ENCODE data around the gene SUGCT. TPM values are rescaled to one million over a fixed set of nuclear protein-coding genes. Genes with fewer than 3 reads are reported as not detected.
"Not testable (repeated sequence)": the region's sequence is repeated elsewhere in the genome, so short reads cannot be mapped to it uniquely, and the experiment has no call there.

Gene SUGCT
- total RNA-seq, 1 donor from 2014 or later, result 1.6 TPM

GRCh38 chr7:40122940-40123254 is 11.9 kb upstream of the SUGCT start:
- peaks cover 11% of the 10 kb centered on the region for H3K4me1 Mint-ChIP-seq (ENCODE audit: unreplicated experiment)
- H3K27ac Mint-ChIP-seq (ENCODE audit: unreplicated experiment), result no peak overlapping the region
- H3K36me3 Mint-ChIP-seq (ENCODE audit: low read depth, unreplicated experiment), result no peaks in the 10 kb centered on the region
- peaks cover 1% of the 10 kb centered on the region for H3K27me3 Mint-ChIP-seq (ENCODE audit: unreplicated experiment)
- no peak for DNase-seq (ENCODE audit: low spot score)
- no peak overlapping the region for H3K4me3 Mint-ChIP-seq (ENCODE audit: unreplicated experiment)
- TF ChIP-seq CTCF (IDR thresholded peaks at IDR 0.05; ENCODE audit: unreplicated experiment), result no peak
- H3K9me3 Mint-ChIP-seq (ENCODE audit: unreplicated experiment), result no peaks in the 10 kb centered on the region

DNA sequence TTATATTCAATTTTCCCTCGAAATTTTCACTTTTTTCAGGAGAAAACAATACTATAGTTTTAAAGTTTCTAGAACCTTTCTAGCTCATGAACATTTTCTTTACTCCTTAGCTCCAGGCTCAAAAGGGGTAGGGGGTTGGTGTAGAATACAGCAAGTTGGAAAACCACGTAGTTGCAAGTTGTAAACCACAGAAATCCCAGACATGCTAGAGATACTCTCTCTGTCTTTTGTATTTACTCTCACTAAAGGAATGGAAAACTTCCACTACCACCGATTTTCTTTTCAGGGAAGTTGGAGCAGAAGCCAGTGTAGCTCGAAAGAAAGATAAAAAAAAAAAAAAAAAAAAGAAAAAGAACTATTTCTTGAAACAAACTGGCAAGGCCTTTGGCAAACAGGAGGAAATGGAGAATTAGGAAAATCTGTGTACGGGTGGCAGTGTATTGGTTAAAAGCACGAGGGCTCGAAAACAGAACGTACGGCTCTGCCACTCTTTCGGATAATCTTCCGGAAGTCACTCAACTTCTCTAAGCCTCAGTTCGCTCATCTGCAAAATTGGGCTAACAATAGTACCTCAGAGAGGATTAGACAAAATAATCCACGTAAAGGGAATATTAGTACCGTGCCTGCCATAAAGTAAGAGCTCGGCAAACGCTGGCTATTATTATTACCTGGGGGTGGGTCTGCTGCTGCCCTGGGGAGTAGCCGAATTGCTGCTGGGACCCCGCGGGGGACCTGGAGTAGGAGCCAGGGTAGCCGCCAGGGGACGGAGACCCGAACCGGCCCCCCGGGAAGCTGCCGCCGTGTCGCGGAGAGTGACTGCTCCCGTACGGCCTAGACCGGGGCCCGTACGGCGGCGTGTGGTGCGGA is 1.0 kb upstream of the SUGCT start:
- Mint-ChIP-seq H3K9me3 (ENCODE audit: unreplicated experiment) (no peaks in the 10 kb centered on the region), H3K27ac (ENCODE audit: unreplicated experiment) (peak overlapping the region; percentile 74), H3K4me3 (ENCODE audit: unreplicated experiment) (peak overlapping the region; percentile 95), H3K4me1 (ENCODE audit: unreplicated experiment) (peaks cover 12% of the 10 kb centered on the region), H3K27me3 (ENCODE audit: unreplicated experiment) (peaks cover 3% of the 10 kb centered on the region), H3K36me3 (ENCODE audit: low read depth, unreplicated experiment) (no peaks in the 10 kb centered on the region)
- DNase-seq (ENCODE audit: low spot score), result peak; percentile 45
- TF ChIP-seq CTCF (IDR thresholded peaks at IDR 0.05; ENCODE audit: unreplicated experiment), result no peak

- TF ChIP-seq CTCF (IDR thresholded peaks at IDR 0.05; ENCODE audit: unreplicated experiment), result no peak
- H3K9me3 Mint-ChIP-seq (ENCODE audit: unreplicated experiment), result no peaks in the 10 kb centered on the region
- H3K4me3 Mint-ChIP-seq (ENCODE audit: unreplicated experiment), result peak overlapping the region; percentile 89
- peaks cover 5% of the 10 kb centered on the region for H3K27me3 Mint-ChIP-seq (ENCODE audit: unreplicated experiment)
- no peak for DNase-seq (ENCODE audit: low spot score)
- H3K36me3 Mint-ChIP-seq (ENCODE audit: low read depth, unreplicated experiment), result no peaks in the 10 kb centered on the region
- H3K27ac Mint-ChIP-seq (ENCODE audit: unreplicated experiment), result no peak overlapping the region
- H3K4me1 Mint-ChIP-seq (ENCODE audit: unreplicated experiment), result peaks cover 12% of the 10 kb centered on the region
These were observed 459 bp downstream of the SUGCT start for GRCh38 chr7:40135317-40135610.

DNA sequence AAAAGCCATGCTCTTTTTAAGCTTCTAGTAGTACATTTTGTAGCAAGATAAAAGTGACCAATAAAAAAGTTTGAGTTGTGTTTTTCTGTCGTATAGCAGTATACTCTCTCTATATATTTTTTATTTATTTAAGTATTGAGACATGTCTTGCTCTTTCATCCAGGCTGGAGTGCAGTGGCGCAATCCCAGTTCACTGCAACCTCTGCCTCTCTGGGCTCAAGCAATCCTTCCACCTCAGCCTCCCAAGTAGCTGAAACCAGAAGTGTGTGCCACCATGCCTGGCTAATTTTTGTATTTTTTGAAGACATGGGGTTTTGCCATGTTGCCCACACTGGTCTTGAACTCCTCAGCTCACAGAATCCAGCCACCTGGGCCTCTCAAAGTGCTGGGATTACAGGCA is 2.8 kb downstream of the SUGCT start:
- Mint-ChIP-seq H3K27ac (ENCODE audit: unreplicated experiment) (no peak overlapping the region), H3K27me3 (ENCODE audit: unreplicated experiment) (peaks cover 5% of the 10 kb centered on the region), H3K36me3 (ENCODE audit: low read depth, unreplicated experiment) (no peaks in the 10 kb centered on the region), H3K4me3 (ENCODE audit: unreplicated experiment) (no peak overlapping the region), H3K4me1 (ENCODE audit: unreplicated experiment) (peaks cover 10% of the 10 kb centered on the region), H3K9me3 (ENCODE audit: unreplicated experiment) (no peaks in the 10 kb centered on the region)
- no peak for DNase-seq (ENCODE audit: low spot score)
- no peak for TF ChIP-seq CTCF (IDR thresholded peaks at IDR 0.05; ENCODE audit: unreplicated experiment)

- Mint-ChIP-seq H3K4me1 (ENCODE audit: unreplicated experiment) (peaks cover 6% of the 10 kb centered on the region), H3K27me3 (ENCODE audit: unreplicated experiment) (peaks cover 5% of the 10 kb centered on the region), H3K36me3 (ENCODE audit: low read depth, unreplicated experiment) (no peaks in the 10 kb centered on the region), H3K9me3 (ENCODE audit: unreplicated experiment) (no peaks in the 10 kb centered on the region), H3K4me3 (ENCODE audit: unreplicated experiment) (no peak overlapping the region), H3K27ac (ENCODE audit: unreplicated experiment) (no peak overlapping the region)
- TF ChIP-seq CTCF (IDR thresholded peaks at IDR 0.05; ENCODE audit: unreplicated experiment), result no peak
- no peak for DNase-seq (ENCODE audit: low spot score)
These were observed 4.2 kb downstream of the SUGCT start for GRCh38 chr7:40138973-40139372.

DNA sequence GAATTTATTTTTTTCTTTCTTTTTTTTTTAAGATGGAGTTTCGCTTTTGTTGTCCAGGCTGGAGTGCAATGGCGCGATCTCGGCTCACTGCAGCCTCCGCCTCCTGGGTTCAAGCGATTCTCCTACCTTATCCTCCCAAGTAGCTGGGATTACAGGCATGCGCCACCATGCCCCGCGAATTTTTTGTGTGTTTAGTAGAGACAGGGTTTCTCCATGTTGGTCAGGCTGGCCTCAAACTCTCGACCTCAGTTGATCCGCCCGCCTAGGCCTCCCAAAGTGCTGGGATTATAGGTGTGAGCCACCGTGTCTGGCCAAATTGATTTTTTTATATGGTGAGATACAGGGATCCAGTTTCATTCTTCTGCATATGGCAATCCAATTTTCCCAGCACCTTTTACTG is 5.1 kb downstream of the SUGCT start:
- not testable (repeated sequence) for DNase-seq (ENCODE audit: low spot score); H3K36me3 Mint-ChIP-seq (ENCODE audit: low read depth, unreplicated experiment); H3K4me1 Mint-ChIP-seq (ENCODE audit: unreplicated experiment); H3K9me3 Mint-ChIP-seq (ENCODE audit: unreplicated experiment); H3K4me3 Mint-ChIP-seq (ENCODE audit: unreplicated experiment); H3K27me3 Mint-ChIP-seq (ENCODE audit: unreplicated experiment); H3K27ac Mint-ChIP-seq (ENCODE audit: unreplicated experiment)

DNA sequence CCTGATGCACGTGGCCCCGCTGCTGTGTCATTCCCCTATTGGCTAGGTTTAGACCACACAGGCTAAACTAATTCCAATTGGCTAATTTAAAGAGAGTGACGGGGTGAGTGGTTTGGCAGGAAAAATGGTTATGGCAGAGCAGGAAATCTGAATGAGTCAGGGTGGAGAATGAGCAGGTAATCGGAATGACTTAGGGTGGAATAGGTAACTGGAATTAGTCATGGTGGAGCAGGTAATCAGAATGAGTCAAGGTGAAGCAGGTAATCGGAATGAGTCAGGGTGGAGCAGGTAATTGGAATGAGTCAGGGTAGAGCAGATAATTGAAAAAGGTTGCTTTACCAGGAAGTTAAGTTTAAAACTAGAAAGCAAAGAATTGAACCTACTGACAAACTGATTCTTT is 7.1 kb downstream of the SUGCT start:
- DNase-seq (ENCODE audit: low spot score); H3K4me3 Mint-ChIP-seq (ENCODE audit: unreplicated experiment); H3K9me3 Mint-ChIP-seq (ENCODE audit: unreplicated experiment); H3K4me1 Mint-ChIP-seq (ENCODE audit: unreplicated experiment); H3K36me3 Mint-ChIP-seq (ENCODE audit: low read depth, unreplicated experiment); H3K27ac Mint-ChIP-seq (ENCODE audit: unreplicated experiment); H3K27me3 Mint-ChIP-seq (ENCODE audit: unreplicated experiment): not testable (repeated sequence)

Measured in endothelial cell (in vitro differentiated cells).